ENCODE data around the gene ACADM. TPM values are rescaled to one million over a fixed set of nuclear protein-coding genes. Genes with fewer than 3 reads are reported as not detected.

The ACADM gene
- total RNA-seq: 26.4 and 29.7 TPM in 2 replicates

DNA sequence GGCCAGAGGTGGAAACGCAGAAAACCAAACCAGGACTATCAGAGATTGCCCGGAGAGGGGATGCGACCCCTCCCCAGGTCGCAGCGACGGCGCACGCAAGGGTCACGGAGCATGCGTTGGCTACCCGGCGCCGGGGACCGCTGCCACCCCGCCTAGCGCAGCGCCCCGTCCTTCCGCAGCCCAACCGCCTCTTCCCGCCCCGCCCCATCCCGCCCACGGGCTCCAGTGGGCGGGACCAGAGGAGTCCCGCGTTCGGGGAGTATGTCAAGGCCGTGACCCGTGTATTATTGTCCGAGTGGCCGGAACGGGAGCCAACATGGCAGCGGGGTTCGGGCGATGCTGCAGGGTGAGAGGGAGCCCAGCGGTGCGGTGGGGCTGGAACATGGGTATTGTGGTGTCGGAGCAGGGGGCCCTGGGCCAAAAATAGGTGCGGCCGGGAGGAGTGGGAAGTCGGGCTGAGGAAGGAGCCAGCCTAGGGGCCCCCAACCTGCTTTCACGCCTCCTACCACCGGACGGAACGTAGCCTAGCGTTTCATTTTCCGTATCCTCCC is at the start of gene ACADM:
TSS of gene ACADM (plus strand) at position 238 of the 551 bp plus-strand sequence. CDS start at position 317, 79 bp downstream.

DNA sequence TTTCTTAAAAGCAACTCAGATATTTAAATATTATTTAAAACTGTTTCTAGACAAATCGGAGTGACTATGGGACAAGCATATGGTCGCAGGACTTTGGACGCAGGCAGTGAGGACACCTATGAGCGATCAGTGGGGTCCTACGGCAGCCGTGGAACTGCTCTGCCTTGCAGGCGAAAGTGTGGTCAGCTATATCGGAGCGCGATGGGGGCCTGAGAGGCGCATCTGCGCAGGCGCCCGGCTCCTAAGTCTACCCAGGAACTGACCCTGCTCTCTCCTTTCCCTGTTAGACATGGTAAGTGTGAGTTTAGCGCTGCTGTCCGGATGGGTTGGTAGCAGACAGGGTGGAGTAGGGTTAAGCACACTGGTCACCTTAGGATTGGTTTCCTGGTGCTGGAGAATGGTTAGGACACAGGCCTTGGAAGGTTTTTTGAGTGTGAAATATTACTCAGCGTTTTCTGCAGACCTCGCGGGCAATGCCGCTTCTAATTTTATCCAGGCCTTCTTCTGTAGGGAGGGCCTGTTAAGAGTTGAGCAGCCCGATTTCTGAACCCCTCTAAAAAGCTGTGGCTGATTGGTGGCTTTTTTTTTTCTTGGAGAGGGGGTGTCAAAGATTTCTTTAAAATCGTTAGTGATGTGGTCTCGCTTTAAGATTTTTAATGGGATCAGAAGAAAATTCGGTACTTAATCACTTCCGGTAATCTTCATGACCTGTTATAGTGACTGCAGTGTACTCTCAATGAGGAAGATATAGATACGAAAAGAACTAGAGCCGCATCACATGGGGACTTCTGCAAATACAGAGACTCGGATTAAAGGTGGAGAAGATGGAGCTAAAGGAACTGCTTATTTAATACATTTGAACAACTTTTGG is 61.7 kb downstream of the ACADM start, which contains the start of gene RABGGTB:
TSS of gene RABGGTB (plus strand) at position 274 of the 871 bp plus-strand sequence. CDS start at position 290, 16 bp downstream.

DNA sequence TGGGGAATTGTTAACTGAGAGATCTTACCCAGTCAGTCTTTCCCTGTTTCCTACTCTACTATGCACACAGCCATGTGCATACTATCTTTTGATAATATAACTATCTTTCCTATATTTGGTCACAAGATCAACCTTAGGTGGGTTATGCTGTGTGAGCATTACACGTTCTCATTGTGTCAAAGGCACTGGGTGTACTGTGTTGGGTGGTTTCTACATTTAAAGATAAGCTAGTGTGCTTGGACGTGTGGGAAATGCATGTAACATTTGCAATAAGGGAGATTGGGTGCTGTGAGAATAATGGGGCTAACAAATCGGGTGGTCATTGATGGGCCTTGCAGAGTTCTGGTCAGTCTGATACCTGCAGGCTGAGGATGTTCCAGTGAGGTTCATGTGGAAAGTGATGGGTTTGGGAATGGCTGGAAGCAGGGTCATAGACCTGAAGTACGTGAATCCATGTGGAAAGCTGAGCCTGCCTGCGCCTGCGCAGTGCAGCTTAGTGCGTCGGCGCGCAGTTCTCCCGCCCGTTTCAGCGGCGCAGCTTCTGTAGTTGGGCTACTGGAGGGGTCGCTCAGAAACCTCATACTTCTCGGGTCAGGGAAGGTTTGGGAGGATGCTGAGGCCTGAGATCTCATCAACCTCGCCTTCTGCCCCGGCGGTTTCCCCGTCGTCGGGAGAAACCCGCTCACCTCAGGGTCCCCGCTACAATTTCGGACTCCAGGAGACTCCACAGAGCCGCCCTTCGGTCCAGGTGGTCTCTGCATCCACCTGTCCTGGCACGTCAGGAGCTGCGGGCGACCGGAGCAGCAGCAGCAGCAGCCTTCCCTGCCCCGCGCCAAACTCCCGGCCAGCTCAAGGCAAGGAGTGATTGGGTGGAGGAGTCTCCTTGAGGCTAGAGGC is 72.1 kb downstream of the ACADM start, which contains the start of gene MSH4:
TSS of gene MSH4 (plus strand) at position 507 of the 897 bp plus-strand sequence. CDS start at position 611, 104 bp downstream.

Other genes with a start within 250 kb of the ACADM start
- gene SLC44A5, start 113.6 kb upstream of the ACADM start, total RNA-seq: 6.4 and 9.1 TPM in 2 replicates
- 102 TPM in 2 replicates for gene RABGGTB, start 61.5 kb downstream of the ACADM start, total RNA-seq
- 0.18 and 0.28 TPM in 2 replicates for gene MSH4, start 72.2 kb downstream of the ACADM start, total RNA-seq
- gene ASB17, start 207.7 kb downstream of the ACADM start, total RNA-seq: not detected in 2 replicates